DND-41 (cell line): ENCODE measurements around the gene MIXL1.
"Not testable (repeated sequence)": the region's sequence is repeated elsewhere in the genome, so short reads cannot be mapped to it uniquely, and the experiment has no call there.

ENCODE experiments used
- ATAC-seq: fragments of 200-7000 bp; cut with Tn5 transposase; 3 replicates; pipeline ENCODE4 v1.9.1; 2021; ENCODE audit warnings: low read depth; ENCODE audit not compliant: insufficient read depth
- DNase-seq: peaks from one replicate; pipeline ENCODE4 v3.0.0-alpha.2; 2020
- H2AFZ ChIP-seq: 2 replicates; pipeline ENCODE4 v1.6.0; 2012; ENCODE audit warnings: low read depth, low read length
- H3K27ac ChIP-seq: 2 replicates; pipeline ENCODE4 v1.5.1; 2012; ENCODE audit warnings: low read length, inconsistent platforms
- H3K27me3 ChIP-seq: fragments of 200-600 bp; sonication (generic); 2 replicates; pipeline ENCODE4 v1.6.0; 2012; ENCODE audit warnings: low read length, mild to moderate bottlenecking, inconsistent platforms; ENCODE audit not compliant: insufficient read depth, poor library complexity
- H3K36me3 ChIP-seq: 2 replicates; pipeline ENCODE4 v1.5.1; 2012; ENCODE audit warnings: low read length, inconsistent platforms; ENCODE audit not compliant: insufficient read depth
- H3K4me1 ChIP-seq: 2 replicates; pipeline ENCODE4 v1.5.1; 2012; ENCODE audit warnings: mild to moderate bottlenecking, low read length; ENCODE audit not compliant: insufficient read depth
- H3K4me2 ChIP-seq: 2 replicates; pipeline ENCODE4 v1.6.0; 2012; ENCODE audit warnings: mild to moderate bottlenecking, moderate library complexity, low read length, inconsistent platforms; ENCODE audit not compliant: insufficient read depth
- H3K4me3 ChIP-seq, 2 experiments: fragments of 200-600 bp in 1 of 2; shearing (Covaris generic) in 1 of 2; 2 replicates each; pipeline ENCODE4 v1.5.1; 2012 to 2016; ENCODE audit warnings: inconsistent platforms in 2 of 2, low read length in 2 of 2, mild to moderate bottlenecking in 2 of 2, low read depth in 1 of 2, moderate library complexity in 1 of 2
- H3K79me2 ChIP-seq: 2 replicates; pipeline ENCODE4 v1.6.0; 2012; ENCODE audit warnings: low read length, inconsistent platforms; ENCODE audit not compliant: insufficient read depth
- H3K9ac ChIP-seq: 2 replicates; pipeline ENCODE4 v1.6.0; 2012; ENCODE audit warnings: low read depth, mild to moderate bottlenecking, inconsistent platforms, low read length, moderate library complexity
- H3K9me3 ChIP-seq: 2 replicates; pipeline ENCODE4 v1.5.1; 2012; ENCODE audit warnings: low read length, moderate library complexity, mild to moderate bottlenecking, inconsistent platforms; ENCODE audit not compliant: insufficient read depth, severe bottlenecking
- H4K20me1 ChIP-seq: 2 replicates; pipeline ENCODE4 v1.6.0; 2012; ENCODE audit warnings: low read length; ENCODE audit not compliant: insufficient read depth
- EZH2 ChIP-seq: IDR thresholded peaks from 3 replicates; pipeline ENCODE4 v1.6.1; 2012; ENCODE audit warnings: borderline replicate concordance, low read depth, mild to moderate bottlenecking, moderate library complexity, low read length, inconsistent platforms; ENCODE audit not compliant: severe bottlenecking
- TF ChIP-seq, protein P1 (sequence below): IDR thresholded peaks from 2 replicates; pipeline ENCODE4 v1.5.1; 2012; ENCODE audit warnings: borderline replicate concordance, low read length, moderate library complexity, mild to moderate bottlenecking; ENCODE audit not compliant: poor library complexity, severe bottlenecking; ENCODE audit errors: extremely low read depth

Gene MIXL1

DNA sequence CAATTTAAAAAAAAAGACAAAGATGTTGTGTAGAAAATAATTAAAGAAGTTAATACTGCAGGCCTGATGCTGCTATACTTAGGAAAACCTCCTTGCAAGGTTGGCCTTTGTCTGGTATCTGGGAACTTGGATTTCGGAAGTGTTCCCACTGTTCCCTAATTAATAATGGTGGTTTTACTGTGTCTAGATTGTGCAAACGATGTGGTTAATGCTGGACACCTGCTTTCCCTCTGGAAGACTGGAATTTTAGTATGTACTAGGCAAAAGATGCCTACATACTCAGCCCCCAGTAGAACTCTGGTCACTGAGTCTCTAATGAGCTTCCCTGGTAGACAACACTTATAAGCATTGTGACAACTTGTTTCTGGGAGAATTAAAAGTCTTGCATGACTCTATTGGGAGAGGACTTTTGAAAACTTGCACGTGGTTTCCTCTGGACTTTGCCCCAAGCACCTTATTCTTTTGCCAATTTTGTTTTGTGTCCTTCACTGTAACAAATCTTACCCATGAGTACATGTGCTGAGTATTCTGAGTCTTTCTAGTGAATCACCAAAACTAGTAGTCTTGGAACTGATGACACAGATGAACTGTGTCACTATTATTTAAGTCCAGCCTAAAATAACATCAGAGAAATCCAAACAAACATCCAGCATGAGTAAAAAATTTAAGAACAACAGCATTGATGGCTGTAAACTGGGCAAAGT, 45.1 kb downstream of the MIXL1 start:
- DNase-seq (no peak), ATAC-seq (no peak)
- Histone ChIP-seq H3K27ac (no peak overlapping the region), H3K79me2 (no peaks in the 10 kb centered on the region), H3K4me1 (no peaks in the 10 kb centered on the region), H3K27me3 (no peaks in the 10 kb centered on the region), H2AFZ (no peak overlapping the region), H3K9me3 (no peaks in the 10 kb centered on the region), H3K36me3 (peaks cover 71% of the 10 kb centered on the region), H4K20me1 (no peaks in the 10 kb centered on the region), H3K9ac (no peak overlapping the region), H3K4me2 (no peak overlapping the region), H3K4me3 (no peak overlapping the region)
- no peak for TF ChIP-seq EZH2
- TF ChIP-seq, protein P1, sequence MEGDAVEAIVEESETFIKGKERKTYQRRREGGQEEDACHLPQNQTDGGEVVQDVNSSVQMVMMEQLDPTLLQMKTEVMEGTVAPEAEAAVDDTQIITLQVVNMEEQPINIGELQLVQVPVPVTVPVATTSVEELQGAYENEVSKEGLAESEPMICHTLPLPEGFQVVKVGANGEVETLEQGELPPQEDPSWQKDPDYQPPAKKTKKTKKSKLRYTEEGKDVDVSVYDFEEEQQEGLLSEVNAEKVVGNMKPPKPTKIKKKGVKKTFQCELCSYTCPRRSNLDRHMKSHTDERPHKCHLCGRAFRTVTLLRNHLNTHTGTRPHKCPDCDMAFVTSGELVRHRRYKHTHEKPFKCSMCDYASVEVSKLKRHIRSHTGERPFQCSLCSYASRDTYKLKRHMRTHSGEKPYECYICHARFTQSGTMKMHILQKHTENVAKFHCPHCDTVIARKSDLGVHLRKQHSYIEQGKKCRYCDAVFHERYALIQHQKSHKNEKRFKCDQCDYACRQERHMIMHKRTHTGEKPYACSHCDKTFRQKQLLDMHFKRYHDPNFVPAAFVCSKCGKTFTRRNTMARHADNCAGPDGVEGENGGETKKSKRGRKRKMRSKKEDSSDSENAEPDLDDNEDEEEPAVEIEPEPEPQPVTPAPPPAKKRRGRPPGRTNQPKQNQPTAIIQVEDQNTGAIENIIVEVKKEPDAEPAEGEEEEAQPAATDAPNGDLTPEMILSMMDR: no peak

GRCh38 chr1:226272233-226272902, 48.9 kb downstream of the MIXL1 start:
- not testable (repeated sequence) for H3K9ac ChIP-seq, H3K27ac ChIP-seq, H3K27me3 ChIP-seq, H3K4me1 ChIP-seq, ATAC-seq, H2AFZ ChIP-seq, H3K9me3 ChIP-seq, H3K79me2 ChIP-seq, H3K4me3 ChIP-seq, DNase-seq, H4K20me1 ChIP-seq, H3K4me2 ChIP-seq
- H3K36me3 ChIP-seq: peaks cover 72% of the 10 kb centered on the region

- TF ChIP-seq EZH2: no peak
- TF ChIP-seq, protein P1: no peak
- no peak for DNase-seq
Measured at GRCh38 chr1:226274138-226274537, 50.7 kb downstream of the MIXL1 start.

GRCh38 chr1:226276077-226276682, 52.7 kb downstream of the MIXL1 start:
- Histone ChIP-seq H3K36me3 (peaks cover 46% of the 10 kb centered on the region), H2AFZ (no peak overlapping the region), H3K4me3 (no peak overlapping the region), H3K9ac (no peak overlapping the region), H3K27ac (no peak overlapping the region), H3K4me2 (no peak overlapping the region), H3K79me2 (no peaks in the 10 kb centered on the region), H3K9me3 (no peaks in the 10 kb centered on the region), H3K4me1 (no peaks in the 10 kb centered on the region), H4K20me1 (no peaks in the 10 kb centered on the region), H3K27me3 (no peaks in the 10 kb centered on the region)
- no peak for DNase-seq
- no peak for ATAC-seq
- TF ChIP-seq EZH2: no peak
- TF ChIP-seq, protein P1: no peak

More at GRCh38 chr1:226274138-226274537, 50.7 kb downstream of the MIXL1 start:
- no peaks in the 10 kb centered on the region for H3K27me3 ChIP-seq
- H3K9ac ChIP-seq: no peak overlapping the region
- no peak overlapping the region for H2AFZ ChIP-seq
- peaks cover 61% of the 10 kb centered on the region for H3K36me3 ChIP-seq
- H3K27ac ChIP-seq: no peak overlapping the region
- no peaks in the 10 kb centered on the region for H4K20me1 ChIP-seq
- H3K4me1 ChIP-seq: no peaks in the 10 kb centered on the region
- H3K9me3 ChIP-seq: no peaks in the 10 kb centered on the region
- H3K4me2 ChIP-seq: no peak overlapping the region
- H3K79me2 ChIP-seq: no peaks in the 10 kb centered on the region
- no peak overlapping the region for H3K4me3 ChIP-seq
- no peak for ATAC-seq
